Activated B cell treated with CpG ODN at 0.5 μM for 24 hours (primary cell): Measurements from ENCODE around the gene ITPRIPL1. TPM values are rescaled to one million over a fixed set of nuclear protein-coding genes. Genes with fewer than 3 reads are reported as not detected.

Experiments used
- ATAC-seq: fragments of 200-7000 bp; cut with Tn5 transposase; one replicate; pipeline ENCODE4 v1.10.0; 2021; ENCODE audit warnings: low read depth, mild to moderate bottlenecking, moderate library complexity
- CTCF ChIA-PET: fragments of 350-600 bp; sonication (Branson Sonifier 250); formaldehyde crosslinking; loops from one replicate; lab custom pipeline; 2021; ENCODE audit warnings: antibody characterized with exemption; lab: Charles Lee
- POLR2A ChIA-PET: fragments of 350-600 bp; sonication (Branson Sonifier 250); formaldehyde crosslinking; loops from one replicate; lab custom pipeline; 2021; ENCODE audit warnings: antibody characterized with exemption; lab: Charles Lee
- DNase-seq: peaks from one replicate; pipeline ENCODE4 v3.0.0; 2022
- H3K27ac Mint-ChIP-seq: one replicate; pipeline ENCODE4 v1.8.0; 2020; ENCODE audit warnings: mixed read lengths
- H3K27me3 Mint-ChIP-seq: one replicate; pipeline ENCODE4 v1.8.0; 2021; ENCODE audit warnings: mixed read lengths
- H3K36me3 Mint-ChIP-seq: one replicate; pipeline ENCODE4 v1.8.0; 2021; ENCODE audit warnings: low read depth, mixed read lengths
- H3K4me1 Mint-ChIP-seq: one replicate; pipeline ENCODE4 v1.8.0; 2021; ENCODE audit warnings: mixed read lengths
- H3K4me3 Mint-ChIP-seq: one replicate; pipeline ENCODE4 v1.8.0; 2020; ENCODE audit warnings: mild to moderate bottlenecking, mixed read lengths
- H3K9me3 Mint-ChIP-seq: one replicate; pipeline ENCODE4 v1.8.0; 2020; ENCODE audit warnings: mixed read lengths
- intact Hi-C: fragments of 100-400 bp; cut with micrococcal nuclease; formaldehyde crosslinking; loops from one replicate; pipeline ENCODE4 v1.15.1; 2024
- total RNA-seq: library from RNA; stranded (reverse); gene quantifications from 2 replicates; pipeline ENCODE4 v1.2.3, GENCODE V29; 2022
- TF ChIP-seq, protein P1 (sequence below): fragments of 200-600 bp; IDR thresholded peaks from one replicate; pipeline ENCODE4 v1.8.0; 2022; ENCODE audit warnings: antibody characterized with exemption, mild to moderate bottlenecking

ITPRIPL1 gene
- total RNA-seq, 1 donor from 2014 or later: 4.4 TPM

GRCh38 chr2:96305979-96306308 is 19.2 kb upstream of the ITPRIPL1 start:
- intact Hi-C loops: loop anchor here (1.0 to 5.0 kb wide), 7 partner anchors 16 to 455 kb away; partner anchors contain the start of genes CIAO1, CNNM4 and NCAPH
- no peaks in the 10 kb centered on the region for H3K27me3 Mint-ChIP-seq
- H3K4me1 Mint-ChIP-seq: peaks cover 45% of the 10 kb centered on the region
- H3K27ac Mint-ChIP-seq: peak overlapping the region; percentile 97
- peaks cover 48% of the 10 kb centered on the region for H3K36me3 Mint-ChIP-seq
- POLR2A ChIA-PET: interaction anchor here (0.6 to 2.6 kb wide), 12 partner anchors 9 to 469 kb away, joined by 3 to 44 read pairs (median 8); partner anchors contain the start of genes CIAO1, ITPRIPL1, NCAPH and STARD7
- no peaks in the 10 kb centered on the region for H3K9me3 Mint-ChIP-seq
- DNase-seq: no peak
- peak overlapping the region; percentile 97 for H3K4me3 Mint-ChIP-seq
- ATAC-seq: no peak
- CTCF ChIA-PET: interaction anchor here (0.8 to 1.8 kb wide), 2 partner anchors 14 to 248 kb away, joined by 3 to 4 read pairs; no protein-coding TSS in a partner anchor
- TF ChIP-seq, protein P1, sequence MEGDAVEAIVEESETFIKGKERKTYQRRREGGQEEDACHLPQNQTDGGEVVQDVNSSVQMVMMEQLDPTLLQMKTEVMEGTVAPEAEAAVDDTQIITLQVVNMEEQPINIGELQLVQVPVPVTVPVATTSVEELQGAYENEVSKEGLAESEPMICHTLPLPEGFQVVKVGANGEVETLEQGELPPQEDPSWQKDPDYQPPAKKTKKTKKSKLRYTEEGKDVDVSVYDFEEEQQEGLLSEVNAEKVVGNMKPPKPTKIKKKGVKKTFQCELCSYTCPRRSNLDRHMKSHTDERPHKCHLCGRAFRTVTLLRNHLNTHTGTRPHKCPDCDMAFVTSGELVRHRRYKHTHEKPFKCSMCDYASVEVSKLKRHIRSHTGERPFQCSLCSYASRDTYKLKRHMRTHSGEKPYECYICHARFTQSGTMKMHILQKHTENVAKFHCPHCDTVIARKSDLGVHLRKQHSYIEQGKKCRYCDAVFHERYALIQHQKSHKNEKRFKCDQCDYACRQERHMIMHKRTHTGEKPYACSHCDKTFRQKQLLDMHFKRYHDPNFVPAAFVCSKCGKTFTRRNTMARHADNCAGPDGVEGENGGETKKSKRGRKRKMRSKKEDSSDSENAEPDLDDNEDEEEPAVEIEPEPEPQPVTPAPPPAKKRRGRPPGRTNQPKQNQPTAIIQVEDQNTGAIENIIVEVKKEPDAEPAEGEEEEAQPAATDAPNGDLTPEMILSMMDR: no peak

DNA sequence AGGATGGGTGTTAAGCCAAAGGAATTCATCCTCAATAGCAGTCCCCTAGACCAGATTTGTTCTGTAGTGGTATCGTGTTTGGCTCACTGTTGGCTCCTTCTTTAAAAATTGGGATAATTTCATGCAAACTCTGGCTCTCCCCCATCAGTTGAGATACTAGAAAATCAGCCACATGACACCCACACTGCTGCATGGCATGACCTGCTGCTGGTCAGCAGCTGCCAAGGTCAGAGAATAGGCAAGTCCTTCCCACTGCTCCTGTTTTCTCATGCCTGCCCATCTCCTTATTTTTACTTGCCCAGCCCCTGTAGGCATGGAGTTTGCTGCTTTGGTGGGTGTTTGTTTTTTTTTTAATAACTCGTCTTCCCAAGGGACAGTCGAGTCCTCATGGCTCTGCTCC is 18.7 kb upstream of the ITPRIPL1 start:
- Mint-ChIP-seq H3K27me3 (no peaks in the 10 kb centered on the region), H3K9me3 (no peaks in the 10 kb centered on the region), H3K36me3 (peaks cover 44% of the 10 kb centered on the region), H3K27ac (peak overlapping the region; percentile 97), H3K4me3 (peak overlapping the region; percentile 97), H3K4me1 (peaks cover 45% of the 10 kb centered on the region)
- DNase-seq (no peak), ATAC-seq (no peak)
- POLR2A ChIA-PET: interaction anchor here (0.6 to 2.6 kb wide), 12 partner anchors 9 to 203 kb away, joined by 3 to 44 read pairs (median 6); partner anchors contain the start of genes CIAO1, ITPRIPL1, NCAPH and STARD7
- TF ChIP-seq, protein P1: no peak
- CTCF ChIA-PET: interaction anchor here (0.8 kb wide), 1 partner anchor 14 kb away, joined by 3 read pairs; no protein-coding TSS in a partner anchor
- intact Hi-C loops: loop anchor here (5.0 kb wide), 1 partner anchor 181 kb away; no protein-coding TSS in a partner anchor

GRCh38 chr2:96308248-96308647 is 16.9 kb upstream of the ITPRIPL1 start:
- POLR2A ChIA-PET: no interaction called here
- no peak for DNase-seq
- no peaks in the 10 kb centered on the region for H3K9me3 Mint-ChIP-seq
- no peak overlapping the region for H3K4me3 Mint-ChIP-seq
- H3K27me3 Mint-ChIP-seq: no peaks in the 10 kb centered on the region
- intact Hi-C loops: loop anchor here (5.0 kb wide), 1 partner anchor 179 kb away; no protein-coding TSS in a partner anchor
- H3K36me3 Mint-ChIP-seq: peaks cover 25% of the 10 kb centered on the region
- H3K27ac Mint-ChIP-seq: no peak overlapping the region
- CTCF ChIA-PET: no interaction called here
- no peak for ATAC-seq
- H3K4me1 Mint-ChIP-seq: peaks cover 28% of the 10 kb centered on the region
- TF ChIP-seq, protein P1: no peak

DNA sequence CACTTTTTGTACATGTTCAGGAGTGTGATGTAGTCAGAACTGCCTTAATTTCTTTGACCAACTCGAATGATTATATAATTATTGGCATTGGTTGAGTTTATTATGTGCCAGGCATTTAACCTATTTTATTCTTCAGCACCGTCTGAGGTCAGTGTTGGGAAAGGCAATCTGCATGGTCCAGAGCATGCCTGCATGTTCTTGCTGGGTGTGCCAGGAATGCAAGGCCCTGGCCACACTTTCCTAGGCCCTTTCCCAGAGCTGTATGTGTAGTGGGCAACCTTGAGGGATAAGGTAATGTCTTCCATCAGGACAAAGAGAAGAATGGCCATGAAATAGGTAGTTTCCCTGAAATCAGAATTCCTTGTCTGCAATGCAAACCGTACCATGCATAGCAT is 10.1 kb upstream of the ITPRIPL1 start:
- Mint-ChIP-seq H3K27me3 (no peaks in the 10 kb centered on the region), H3K36me3 (no peaks in the 10 kb centered on the region), H3K4me1 (peaks cover 25% of the 10 kb centered on the region), H3K4me3 (no peak overlapping the region), H3K27ac (no peak overlapping the region), H3K9me3 (no peaks in the 10 kb centered on the region)
- ATAC-seq (no peak), DNase-seq (no peak)
- POLR2A ChIA-PET: interaction anchor here (0.7 kb wide), 1 partner anchor 9 kb away, joined by 3 read pairs; the partner anchor contains the start of gene SNRNP200
- CTCF ChIA-PET: no interaction called here
- intact Hi-C loops: no loop called here
- TF ChIP-seq, protein P1: no peak

GRCh38 chr2:96315400-96316071 is 9.6 kb upstream of the ITPRIPL1 start:
- Mint-ChIP-seq H3K27me3 (no peaks in the 10 kb centered on the region), H3K27ac (no peak overlapping the region), H3K4me3 (no peak overlapping the region), H3K9me3 (no peaks in the 10 kb centered on the region), H3K4me1 (peaks cover 31% of the 10 kb centered on the region), H3K36me3 (no peaks in the 10 kb centered on the region)
- ATAC-seq: peak; percentile 49
- POLR2A ChIA-PET: interaction anchor here (0.7 kb wide), 1 partner anchor 10 kb away, joined by 3 read pairs; the partner anchor contains the start of gene SNRNP200
- DNase-seq: no peak
- CTCF ChIA-PET: interaction anchor here (1.2 kb wide), 1 partner anchor 9 kb away, joined by 4 read pairs; the partner anchor contains the start of gene ITPRIPL1
- intact Hi-C loops: no loop called here
- TF ChIP-seq, protein P1: no peak
